Left colon (tissue), 2 donors: Measurements from ENCODE around the gene TPST2. TPM values are rescaled to one million over a fixed set of nuclear protein-coding genes. Genes with fewer than 3 reads are reported as not detected.

Experiments used
- ATAC-seq: fragments of 200-7000 bp; cut with Tn5 transposase; one replicate; pipeline ENCODE4 v1.9.1; 2020; ENCODE audit warnings: mild to moderate bottlenecking, moderate library complexity
- DNase-seq, 2 donors: peaks; one replicate each; pipeline ENCODE4 v3.0.0-alpha.2; 2020
- intact Hi-C, 2 donors: fragments of 100-400 bp; cut with DNase I in 1 of 2; cut with micrococcal nuclease in 1 of 2; formaldehyde crosslinking; loops; one replicate each; pipeline versions ENCODE4 v1.11.2 to v1.14.0; 2022; cut with DNase I, micrococcal nuclease
- total RNA-seq, 2 donors: library from RNA; stranded (reverse); fragmentation: NEBNext Ultra II Directional; extraction: Animal tissue kit (Norgen Biotek cat#: 25700); gene quantifications; one replicate each; pipeline ENCODE4 v1.2.1, GENCODE V29; 2021
- donor health status: DM: no; HTN: no; CAD: no.
- donor health status: DM: yes; HTN: yes; CAD: no.

TPST2 gene
- total RNA-seq, 2 donors from 2014 or later = 15.5 to 15.7 TPM

- ATAC-seq (no peak), DNase-seq (no peak)
- intact Hi-C loops = no loop called here
Measured at GRCh38 chr22:26564181-26564580, 25.8 kb downstream of the TPST2 start.

- intact Hi-C loops = no loop called here
- no peak for DNase-seq
- ATAC-seq = no peak
Measured at GRCh38 chr22:26563022-26563421, 26.9 kb downstream of the TPST2 start.

GRCh38 chr22:26561756-26562417 is 28.0 kb downstream of the TPST2 start:
- DNase-seq (no peak), ATAC-seq (no peak)
- intact Hi-C loops = no loop called here

GRCh38 chr22:26559961-26560575 is 29.9 kb downstream of the TPST2 start:
- intact Hi-C loops = no loop called here
- ATAC-seq (no peak), DNase-seq (no peak)

- ATAC-seq (no peak), DNase-seq (no peak)
- intact Hi-C loops = no loop called here
Measured at GRCh38 chr22:26558248-26558895, 31.6 kb downstream of the TPST2 start.

GRCh38 chr22:26556904-26557303 is 33.0 kb downstream of the TPST2 start:
- no peak for DNase-seq
- intact Hi-C loops = no loop called here
- ATAC-seq = no peak

GRCh38 chr22:26555478-26555877 is 34.5 kb downstream of the TPST2 start:
- DNase-seq = no peak

GRCh38 chr22:26554956-26555355 is 35.0 kb downstream of the TPST2 start:
- intact Hi-C loops = no loop called here
- ATAC-seq = no peak

More at GRCh38 chr22:26555478-26555877, 34.5 kb downstream of the TPST2 start:
- intact Hi-C loops = no loop called here
- ATAC-seq = no peak

GRCh38 chr22:26553056-26553752 is 36.7 kb downstream of the TPST2 start:
- DNase-seq = no peak

More at GRCh38 chr22:26554956-26555355, 35.0 kb downstream of the TPST2 start:
- DNase-seq = no peak

GRCh38 chr22:26552466-26552865 is 37.5 kb downstream of the TPST2 start:
- ATAC-seq (no peak), DNase-seq (no peak)
- intact Hi-C loops = no loop called here

More at GRCh38 chr22:26553056-26553752, 36.7 kb downstream of the TPST2 start:
- no peak for ATAC-seq
- intact Hi-C loops = no loop called here

- intact Hi-C loops = no loop called here
Measured at GRCh38 chr22:26551568-26551967, 38.4 kb downstream of the TPST2 start.

GRCh38 chr22:26550498-26551033 is 39.4 kb downstream of the TPST2 start:
- no peak for ATAC-seq
- intact Hi-C loops = no loop called here
- no peak for DNase-seq

More at GRCh38 chr22:26551568-26551967, 38.4 kb downstream of the TPST2 start:
- ATAC-seq = no peak
- no peak for DNase-seq

- no peak for ATAC-seq
- intact Hi-C loops = no loop called here
Measured at GRCh38 chr22:26549902-26550497, 39.9 kb downstream of the TPST2 start.

GRCh38 chr22:26548984-26549383 is 40.9 kb downstream of the TPST2 start:
- intact Hi-C loops = no loop called here
- DNase-seq (no peak), ATAC-seq (no peak)

More at GRCh38 chr22:26549902-26550497, 39.9 kb downstream of the TPST2 start:
- DNase-seq = no peak

- ATAC-seq = no peak
- intact Hi-C loops = no loop called here
Measured at GRCh38 chr22:26548303-26548702, 41.6 kb downstream of the TPST2 start.

GRCh38 chr22:26547837-26548236 is 42.1 kb downstream of the TPST2 start:
- DNase-seq = no peak
- no peak for ATAC-seq
- intact Hi-C loops = no loop called here

More at GRCh38 chr22:26548303-26548702, 41.6 kb downstream of the TPST2 start:
- DNase-seq = no peak

- intact Hi-C loops = no loop called here
- DNase-seq (no peak), ATAC-seq (no peak)
Measured at GRCh38 chr22:26547426-26547825, 42.5 kb downstream of the TPST2 start.

- no peak for ATAC-seq
- intact Hi-C loops = no loop called here
- DNase-seq = no peak
Measured at GRCh38 chr22:26546282-26546681, 43.6 kb downstream of the TPST2 start.

- ATAC-seq (no peak), DNase-seq (no peak)
- intact Hi-C loops = no loop called here
Measured at GRCh38 chr22:26545827-26546226, 44.1 kb downstream of the TPST2 start.
